ENCODE results near the gene APLP2. TPM values are rescaled to one million over a fixed set of nuclear protein-coding genes. Genes with fewer than 3 reads are reported as not detected.
A peak's percentile ranks its signal among the peaks of the same experiment; 100 is the strongest.

The APLP2 gene
- total and polyA plus RNA-seq, 2 of the 13 experiments (the other 11 are each of a cell fraction or from before 2014, with no cell fraction given) = 315 to 594 TPM

DNA sequence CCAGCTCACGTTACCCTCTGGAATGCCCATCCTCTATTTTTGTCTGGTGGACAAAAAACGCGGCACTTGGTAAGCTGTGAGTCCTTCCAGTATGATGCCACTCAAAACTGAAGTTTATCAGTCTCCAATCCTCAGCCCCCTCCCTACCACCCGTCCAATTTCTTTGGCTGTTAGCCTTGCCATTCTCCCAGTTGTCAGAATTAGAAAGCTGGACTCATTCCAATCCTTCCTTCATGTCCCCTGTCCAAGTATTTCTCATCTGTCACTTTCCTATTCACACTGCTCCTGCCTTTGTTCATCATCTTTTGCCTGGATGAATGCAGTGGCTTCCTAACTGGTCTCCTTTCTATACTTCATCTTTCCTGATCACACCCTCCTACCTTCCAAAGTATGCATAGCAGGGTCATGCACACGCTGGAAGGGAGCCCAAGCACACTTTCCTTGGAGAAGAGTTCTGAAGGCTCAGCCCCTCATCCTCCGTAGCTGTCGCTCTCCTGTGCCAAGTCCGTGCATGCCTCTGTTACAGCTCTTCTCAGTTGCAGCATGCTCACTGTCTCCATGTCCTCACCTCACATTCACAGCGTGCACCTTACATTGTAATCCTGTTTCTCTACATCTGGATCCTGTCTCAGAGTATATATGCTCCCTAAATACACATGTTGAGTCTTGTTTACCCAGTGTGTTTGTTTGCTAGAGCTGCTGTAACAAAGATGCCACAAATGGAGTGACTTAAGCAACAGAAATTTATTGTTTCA lies 19.4 kb downstream of the APLP2 start (continued):
- TF ChIP-seq, protein P1, sequence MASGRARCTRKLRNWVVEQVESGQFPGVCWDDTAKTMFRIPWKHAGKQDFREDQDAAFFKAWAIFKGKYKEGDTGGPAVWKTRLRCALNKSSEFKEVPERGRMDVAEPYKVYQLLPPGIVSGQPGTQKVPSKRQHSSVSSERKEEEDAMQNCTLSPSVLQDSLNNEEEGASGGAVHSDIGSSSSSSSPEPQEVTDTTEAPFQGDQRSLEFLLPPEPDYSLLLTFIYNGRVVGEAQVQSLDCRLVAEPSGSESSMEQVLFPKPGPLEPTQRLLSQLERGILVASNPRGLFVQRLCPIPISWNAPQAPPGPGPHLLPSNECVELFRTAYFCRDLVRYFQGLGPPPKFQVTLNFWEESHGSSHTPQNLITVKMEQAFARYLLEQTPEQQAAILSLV (CRISPR knock-in tag; IDR thresholded peaks at IDR 0.05; ENCODE audit: borderline replicate concordance) = no peak
- no peak for TF ChIP-seq SIX4 (CRISPR knock-in tag; IDR thresholded peaks at IDR 0.05)
- TF ChIP-seq ZNF660 (CRISPR knock-in tag; IDR thresholded peaks at IDR 0.05; ENCODE audit: borderline replicate concordance, low read depth) = no peak
- TF ChIP-seq KLF12 (CRISPR knock-in tag; IDR thresholded peaks at IDR 0.05; ENCODE audit: borderline replicate concordance) = no peak
- TF ChIP-seq HOXA3 (CRISPR knock-in tag; IDR thresholded peaks at IDR 0.05) = peak; percentile 28; the same call in 1 of the 2 replicates
- TF ChIP-seq RBAK (CRISPR knock-in tag; IDR thresholded peaks at IDR 0.05) = peak; percentile 83
- no peak for TF ChIP-seq ZSCAN9 (CRISPR knock-in tag; IDR thresholded peaks at IDR 0.05; ENCODE audit: borderline replicate concordance)
- 0 out of 2 replicates have a peak, but pooled peaks have one; percentile 15 for TF ChIP-seq NCOA2 (CRISPR knock-in tag; IDR thresholded peaks at IDR 0.05)
- TF ChIP-seq ATF1 (CRISPR knock-in tag; IDR thresholded peaks at IDR 0.05) = 0 out of 2 replicates have a peak, but pooled peaks have one; percentile 13
- peak; percentile 100 for TF ChIP-seq ZNF12 (CRISPR knock-in tag; IDR thresholded peaks at IDR 0.05)
- TF ChIP-seq FOXA3 (CRISPR knock-in tag; IDR thresholded peaks at IDR 0.05) = peak; percentile 78
- TF ChIP-seq, protein P2, sequence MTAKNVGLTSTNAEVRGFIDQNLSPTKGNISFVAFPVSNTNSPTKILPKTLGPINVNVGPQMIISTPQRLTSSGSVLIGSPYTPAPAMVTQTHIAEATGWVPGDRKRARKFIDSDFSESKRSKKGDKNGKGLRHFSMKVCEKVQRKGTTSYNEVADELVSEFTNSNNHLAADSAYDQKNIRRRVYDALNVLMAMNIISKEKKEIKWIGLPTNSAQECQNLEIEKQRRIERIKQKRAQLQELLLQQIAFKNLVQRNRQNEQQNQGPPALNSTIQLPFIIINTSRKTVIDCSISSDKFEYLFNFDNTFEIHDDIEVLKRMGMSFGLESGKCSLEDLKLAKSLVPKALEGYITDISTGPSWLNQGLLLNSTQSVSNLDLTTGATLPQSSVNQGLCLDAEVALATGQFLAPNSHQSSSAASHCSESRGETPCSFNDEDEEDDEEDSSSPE (CRISPR knock-in tag; IDR thresholded peaks at IDR 0.05) = no peak
- no peak for TF ChIP-seq ARID2 (CRISPR knock-in tag; IDR thresholded peaks at IDR 0.05; ENCODE audit: borderline replicate concordance)
- 0 out of 2 replicates have a peak, but pooled peaks have one; percentile 14 for TF ChIP-seq ARNTL (CRISPR knock-in tag; IDR thresholded peaks at IDR 0.05)
- TF ChIP-seq RFXAP (CRISPR knock-in tag; IDR thresholded peaks at IDR 0.05; ENCODE audit: borderline replicate concordance) = no peak
- no peak for TF ChIP-seq ZBTB7B (CRISPR knock-in tag; IDR thresholded peaks at IDR 0.05)
- no peak for TF ChIP-seq ZFP41 (CRISPR knock-in tag; IDR thresholded peaks at IDR 0.05; ENCODE audit: borderline replicate concordance)
- no peak for TF ChIP-seq PITX1 (CRISPR knock-in tag; IDR thresholded peaks at IDR 0.05)
- peak; percentile 11; the same call in 1 of the 2 replicates for TF ChIP-seq FOSL2 (CRISPR knock-in tag; IDR thresholded peaks at IDR 0.05)
- no peak for TF ChIP-seq RFX5 (IDR thresholded peaks at IDR 0.05; ENCODE audit: low read depth, low read length)
- no peak for TF ChIP-seq FOXA1 (IDR thresholded peaks at IDR 0.05)
- peak; percentile 80 for TF ChIP-seq FOXA1 (CRISPR knock-in tag; IDR thresholded peaks at IDR 0.05)
- TF ChIP-seq GATAD2A (CRISPR knock-in tag; IDR thresholded peaks at IDR 0.05) = peak; percentile 53; the same call in 1 of the 2 replicates
- TF ChIP-seq, protein P3, sequence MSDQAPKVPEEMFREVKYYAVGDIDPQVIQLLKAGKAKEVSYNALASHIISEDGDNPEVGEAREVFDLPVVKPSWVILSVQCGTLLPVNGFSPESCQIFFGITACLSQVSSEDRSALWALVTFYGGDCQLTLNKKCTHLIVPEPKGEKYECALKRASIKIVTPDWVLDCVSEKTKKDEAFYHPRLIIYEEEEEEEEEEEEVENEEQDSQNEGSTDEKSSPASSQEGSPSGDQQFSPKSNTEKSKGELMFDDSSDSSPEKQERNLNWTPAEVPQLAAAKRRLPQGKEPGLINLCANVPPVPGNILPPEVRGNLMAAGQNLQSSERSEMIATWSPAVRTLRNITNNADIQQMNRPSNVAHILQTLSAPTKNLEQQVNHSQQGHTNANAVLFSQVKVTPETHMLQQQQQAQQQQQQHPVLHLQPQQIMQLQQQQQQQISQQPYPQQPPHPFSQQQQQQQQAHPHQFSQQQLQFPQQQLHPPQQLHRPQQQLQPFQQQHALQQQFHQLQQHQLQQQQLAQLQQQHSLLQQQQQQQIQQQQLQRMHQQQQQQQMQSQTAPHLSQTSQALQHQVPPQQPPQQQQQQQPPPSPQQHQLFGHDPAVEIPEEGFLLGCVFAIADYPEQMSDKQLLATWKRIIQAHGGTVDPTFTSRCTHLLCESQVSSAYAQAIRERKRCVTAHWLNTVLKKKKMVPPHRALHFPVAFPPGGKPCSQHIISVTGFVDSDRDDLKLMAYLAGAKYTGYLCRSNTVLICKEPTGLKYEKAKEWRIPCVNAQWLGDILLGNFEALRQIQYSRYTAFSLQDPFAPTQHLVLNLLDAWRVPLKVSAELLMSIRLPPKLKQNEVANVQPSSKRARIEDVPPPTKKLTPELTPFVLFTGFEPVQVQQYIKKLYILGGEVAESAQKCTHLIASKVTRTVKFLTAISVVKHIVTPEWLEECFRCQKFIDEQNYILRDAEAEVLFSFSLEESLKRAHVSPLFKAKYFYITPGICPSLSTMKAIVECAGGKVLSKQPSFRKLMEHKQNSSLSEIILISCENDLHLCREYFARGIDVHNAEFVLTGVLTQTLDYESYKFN (CRISPR knock-in tag; conservative IDR thresholded peaks at IDR 0.05) = no peak; the same call in 1 of the 2 replicates
- TF ChIP-seq SALL1 (CRISPR knock-in tag; IDR thresholded peaks at IDR 0.05) = peak; percentile 20; the same call in 1 of the 2 replicates

Data from HepG2 (cell line).